Cardiac atrium fibroblast (primary cell): ENCODE data around the gene TCEAL6. TPM values are rescaled to one million over a fixed set of nuclear protein-coding genes. Genes with fewer than 3 reads are reported as not detected.

Experiments
- total RNA-seq: library from RNA; depleted of rRNA; stranded (reverse); fragments of >200 nt; gene quantifications from 2 replicates; pipeline ENCODE4 v1.2.3, GENCODE V29; 2015

Gene TCEAL6
- not detected in 2 replicates for total RNA-seq

GRCh38 chrX:102142274-102142673, at the start of gene TCEAL6:
Gene TCEAL6, minus strand, starts transcription at chrX:102142481.

GRCh38 chrX:102155806-102156179, 13.5 kb upstream of the TCEAL6 start, which contains the start of gene BEX5:
Gene BEX5, minus strand, starts transcription at chrX:102155977. Its CDS starts 1,712 bp downstream, at chrX:102154265.

GRCh38 chrX:102125436-102125835, 16.8 kb downstream of the TCEAL6 start, which contains the start of gene TCEAL2:
Gene TCEAL2, plus strand, starts transcription at chrX:102125679. Its CDS starts 1,152 bp downstream, at chrX:102126831.

Other genes with a start within 250 kb of the TCEAL6 start
- not detected in 2 replicates for gene ZMAT1, start 210.5 kb downstream of the TCEAL6 start, total RNA-seq
- gene TCEAL2, start 16.8 kb downstream of the TCEAL6 start, total RNA-seq: not detected in 2 replicates
- not detected in 2 replicates for gene BEX5, start 13.5 kb upstream of the TCEAL6 start, total RNA-seq
- not detected in 2 replicates for gene TCP11X1, start 72.8 kb upstream of the TCEAL6 start, total RNA-seq
- gene NXF2, start 104.7 kb upstream of the TCEAL6 start, total RNA-seq: not detected in 2 replicates